ENCODE data around the gene RUBCN.

GRCh38 chr3:197706658-197707057 is 30.0 kb downstream of the RUBCN start:
- TF ChIP-seq POLR2A (IDR thresholded peaks at IDR 0.05) (no peak), CTCF (IDR thresholded peaks at IDR 0.05) (no peak)

All from tibial nerve (tissue), 3 donors.